NB4 (cell line): ENCODE results near the gene GLT1D1.

Experiments used
- DNase-seq: peaks from one replicate; pipeline ENCODE4 v3.0.0; 2010; ENCODE audit warnings: low read depth
- H3K4me3 ChIP-seq: one replicate; pipeline ENCODE4 v1.5.1; 2011; ENCODE audit warnings: mild to moderate bottlenecking, low read depth, low read length, moderate library complexity
- CTCF ChIP-seq: IDR thresholded peaks from one replicate; pipeline ENCODE4 v1.5.1; 2012; ENCODE audit warnings: low read depth, low read length
- MAX ChIP-seq: IDR thresholded peaks from 2 replicates; pipeline ENCODE4 v1.6.1; 2011; ENCODE audit warnings: low read depth, low read length
- MYC ChIP-seq: IDR thresholded peaks from 2 replicates; pipeline ENCODE4 v1.6.1; 2011; ENCODE audit warnings: low read depth, low read length
- POLR2A ChIP-seq: IDR thresholded peaks from 2 replicates; pipeline ENCODE4 v1.6.1; 2011; ENCODE audit warnings: mild to moderate bottlenecking; ENCODE audit not compliant: insufficient read length; ENCODE audit errors: extremely low read depth

GLT1D1 gene

GRCh38 chr12:128949086-128949485 lies 95.8 kb downstream of the GLT1D1 start:
- DNase-seq = no peak
- no peak for TF ChIP-seq POLR2A
- TF ChIP-seq CTCF = no peak
- TF ChIP-seq MAX = no peak
- TF ChIP-seq MYC = no peak
- H3K4me3 ChIP-seq = no peak overlapping the region

GRCh38 chr12:128951448-128951847 lies 98.2 kb downstream of the GLT1D1 start:
- TF ChIP-seq POLR2A (no peak), CTCF (no peak), MYC (no peak), MAX (no peak)
- no peak for DNase-seq
- H3K4me3 ChIP-seq = no peak overlapping the region

GRCh38 chr12:128956755-128957154 lies 103.5 kb downstream of the GLT1D1 start:
- no peak for TF ChIP-seq CTCF
- no peak for TF ChIP-seq MYC
- no peak for TF ChIP-seq MAX
- TF ChIP-seq POLR2A = no peak
- no peak for DNase-seq
- H3K4me3 ChIP-seq = no peak overlapping the region

- no peak for DNase-seq
- TF ChIP-seq MYC (no peak), CTCF (no peak), POLR2A (no peak), MAX (no peak)
- no peak overlapping the region for H3K4me3 ChIP-seq
These were observed 106.6 kb downstream of the GLT1D1 start for GRCh38 chr12:128959901-128960300.

- DNase-seq = no peak
- TF ChIP-seq CTCF (no peak), MYC (no peak), MAX (no peak), POLR2A (no peak)
These were observed 108.1 kb downstream of the GLT1D1 start for GRCh38 chr12:128961308-128961902.

GRCh38 chr12:128961957-128962356 lies 108.7 kb downstream of the GLT1D1 start:
- H3K4me3 ChIP-seq = no peak overlapping the region
- TF ChIP-seq MYC (no peak), MAX (no peak), CTCF (no peak), POLR2A (no peak)
- no peak for DNase-seq

More at GRCh38 chr12:128961308-128961902, 108.1 kb downstream of the GLT1D1 start:
- H3K4me3 ChIP-seq = no peak overlapping the region
